GM18861 (cell line): ENCODE measurements around the gene BIN2.
"Not testable (repeated sequence)": the region's sequence is repeated elsewhere in the genome, so short reads cannot be mapped to it uniquely, and the experiment has no call there.

Source experiments
- ATAC-seq: cut with Tn5 transposase; IDR thresholded peaks from one replicate; pipeline ENCODE4 v1.9.1; 2021; ENCODE audit not compliant: unreplicated experiment

The BIN2 gene

DNA sequence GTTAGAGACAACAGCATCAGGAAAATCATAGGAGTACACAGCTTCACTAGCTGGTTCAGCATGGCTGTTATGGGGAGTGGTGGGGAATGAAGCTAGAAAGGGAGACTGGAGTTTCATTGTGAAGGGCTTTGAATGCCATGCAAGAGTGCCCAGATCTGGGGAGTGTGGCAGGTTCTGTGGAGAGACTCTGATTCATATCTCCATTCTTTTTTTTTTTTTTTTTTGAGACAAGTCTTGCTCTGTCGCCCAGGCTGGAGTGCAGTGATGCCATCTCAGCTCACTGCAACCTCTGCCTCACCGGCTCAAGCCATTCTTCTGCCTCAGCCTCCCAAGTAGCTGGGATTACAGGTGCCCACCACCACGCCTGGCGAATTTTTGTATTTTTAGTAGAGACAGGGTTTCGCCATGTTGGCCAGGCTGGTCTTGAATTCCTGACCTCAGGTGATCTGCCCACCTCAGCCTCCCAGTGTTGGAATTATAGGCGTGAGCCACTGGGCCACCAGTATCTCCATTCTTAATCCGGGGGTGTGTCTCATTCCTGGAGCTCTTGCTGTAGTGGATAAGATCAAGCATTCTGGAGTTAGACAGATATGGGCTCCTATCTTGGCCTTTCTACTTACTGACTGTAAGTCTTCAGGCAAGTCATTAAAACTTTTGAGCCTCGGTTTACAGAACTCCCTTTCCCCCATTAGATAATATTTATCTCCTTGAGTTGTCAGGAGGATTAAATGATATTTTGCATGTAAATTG is 5.7 kb downstream of the BIN2 start:
- ATAC-seq: not testable (repeated sequence)

DNA sequence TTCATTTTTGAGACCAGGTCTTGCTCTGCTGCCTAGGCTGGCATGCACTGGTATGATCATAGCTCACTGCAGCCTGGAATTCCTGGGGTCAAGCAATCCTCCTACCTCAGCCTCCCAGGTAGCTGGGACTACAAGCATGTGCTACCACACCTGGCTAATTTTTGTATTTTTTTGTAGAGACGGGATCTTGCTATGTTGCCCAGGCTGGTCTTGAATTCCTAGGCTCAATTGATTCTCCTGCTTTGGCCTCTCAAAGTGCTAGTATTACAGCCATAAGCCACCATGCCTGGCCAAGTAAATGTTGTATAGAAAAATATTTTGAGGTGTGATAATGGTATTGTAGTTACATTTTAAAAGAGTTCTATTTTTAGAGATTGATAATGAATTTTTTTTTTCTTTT is 12.6 kb downstream of the BIN2 start:
- no peak for ATAC-seq

DNA sequence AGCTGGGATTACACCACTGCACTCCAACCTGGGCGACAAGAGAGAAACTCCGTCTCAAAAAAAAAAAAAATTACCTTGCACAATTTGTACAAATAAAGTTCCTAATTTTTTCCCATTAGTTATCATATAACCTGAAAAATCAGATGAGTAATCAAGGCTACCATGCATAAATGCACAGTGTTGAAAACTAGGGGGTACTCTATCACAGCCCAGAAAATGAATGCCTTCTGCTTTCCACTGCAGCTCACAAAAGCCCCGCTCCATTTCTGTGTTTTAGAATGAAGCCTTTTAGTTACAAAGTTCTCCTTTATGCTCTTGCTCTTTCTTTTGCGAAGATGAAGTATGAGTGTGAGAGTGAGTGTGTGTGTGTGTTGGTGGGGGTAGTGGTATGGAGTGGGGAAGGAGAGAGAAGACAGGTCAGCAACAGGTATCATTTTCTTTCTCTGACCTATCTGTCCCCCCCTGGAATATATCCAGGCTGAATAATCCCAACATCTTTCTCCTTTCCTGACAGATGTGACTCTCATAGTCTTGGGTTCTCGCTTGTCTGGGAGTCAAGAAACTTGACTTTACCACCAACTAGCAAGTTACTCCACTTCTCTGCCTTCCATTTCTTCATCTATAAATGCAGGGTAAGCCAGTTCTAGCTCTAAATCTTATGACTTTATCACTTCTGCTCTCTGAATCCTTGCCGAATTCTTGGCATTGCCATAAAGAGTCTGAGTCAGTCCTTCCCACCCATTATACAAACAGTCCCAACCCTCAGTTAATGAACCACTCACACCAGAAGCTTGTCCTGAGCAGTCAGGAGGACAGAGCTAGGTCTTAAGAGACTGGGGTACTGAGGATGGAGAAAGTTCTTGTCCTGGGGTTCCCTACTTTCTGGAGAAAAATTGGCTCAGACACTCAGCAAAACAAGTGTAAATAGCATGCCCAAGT is 16.1 kb downstream of the BIN2 start:
- ATAC-seq: no peak

DNA sequence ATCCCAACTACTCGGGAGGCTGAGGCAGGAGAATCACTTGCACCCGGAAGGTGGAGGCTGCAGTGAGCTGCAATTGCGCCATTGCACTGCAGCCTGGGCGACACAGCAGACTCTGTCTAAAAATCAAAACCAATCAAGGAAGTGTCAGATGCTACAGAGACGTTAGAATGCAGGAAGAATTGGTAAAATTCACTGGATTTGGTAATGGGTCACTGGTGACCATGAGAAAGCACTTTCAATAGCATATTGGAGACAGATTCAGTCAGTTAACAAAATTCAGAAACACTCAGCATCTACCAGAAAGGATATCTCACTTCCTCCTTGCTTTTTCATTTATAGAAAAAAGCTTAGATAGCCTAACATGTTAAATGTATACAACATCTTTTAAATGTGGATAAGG is 17.5 kb downstream of the BIN2 start:
- no peak for ATAC-seq

DNA sequence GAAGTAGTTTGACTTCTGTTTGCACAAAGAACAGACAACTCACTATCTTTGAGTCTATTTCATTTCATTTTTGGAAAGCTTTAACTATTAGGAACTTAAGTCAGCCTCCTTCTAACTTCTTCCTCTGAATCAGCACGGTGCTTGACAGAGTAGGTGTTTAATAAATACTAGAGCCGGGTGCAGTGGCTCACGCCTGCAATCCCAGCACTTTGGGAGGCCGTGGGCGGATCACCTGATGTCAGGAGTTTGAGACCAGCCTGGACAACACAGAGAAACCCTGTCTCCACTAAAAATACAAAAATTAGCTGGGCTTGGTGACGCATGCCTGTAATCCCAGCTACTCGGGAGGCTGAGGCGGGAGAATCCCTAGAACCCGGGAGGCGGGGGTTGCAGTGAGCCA is 23.2 kb downstream of the BIN2 start:
- not testable (repeated sequence) for ATAC-seq

DNA sequence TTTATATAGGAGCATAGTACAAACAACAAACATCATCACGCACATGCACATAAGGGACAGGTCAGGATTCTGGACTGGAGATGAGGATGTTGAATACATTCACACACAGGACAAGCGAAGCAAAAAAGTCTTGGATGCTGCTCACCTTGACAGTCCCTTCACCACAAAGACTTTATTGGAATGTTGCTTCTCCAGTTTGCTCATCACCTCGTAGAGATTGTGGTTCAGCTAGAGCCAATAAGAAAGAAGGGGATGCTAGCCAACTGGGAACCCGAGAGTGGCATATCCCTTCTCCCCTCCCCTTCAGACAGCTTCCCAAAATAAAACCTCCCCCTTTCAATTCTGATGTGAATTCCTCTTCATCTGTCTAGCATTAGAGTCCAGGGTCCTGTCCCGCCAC is 28.3 kb downstream of the BIN2 start:
- ATAC-seq: no peak

DNA sequence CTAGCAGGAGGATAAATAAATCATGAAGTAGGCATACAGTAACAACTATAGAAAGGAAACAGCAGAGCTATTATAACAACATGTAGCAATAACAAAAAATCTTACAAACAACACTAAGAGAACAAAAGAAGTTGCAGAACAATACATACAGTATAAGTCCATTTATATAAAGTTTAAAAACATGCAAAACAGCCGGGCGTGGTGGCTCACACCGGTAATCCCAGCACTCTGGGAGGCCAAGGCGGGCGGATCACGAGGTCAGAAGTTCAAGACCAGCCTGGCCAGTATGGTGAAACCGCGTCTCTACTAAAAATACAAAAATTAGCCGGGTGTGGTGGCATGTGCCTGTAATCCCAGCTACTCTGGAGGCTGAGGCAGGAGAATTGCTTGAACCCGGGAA is 29.9 kb downstream of the BIN2 start:
- not testable (repeated sequence) for ATAC-seq

DNA sequence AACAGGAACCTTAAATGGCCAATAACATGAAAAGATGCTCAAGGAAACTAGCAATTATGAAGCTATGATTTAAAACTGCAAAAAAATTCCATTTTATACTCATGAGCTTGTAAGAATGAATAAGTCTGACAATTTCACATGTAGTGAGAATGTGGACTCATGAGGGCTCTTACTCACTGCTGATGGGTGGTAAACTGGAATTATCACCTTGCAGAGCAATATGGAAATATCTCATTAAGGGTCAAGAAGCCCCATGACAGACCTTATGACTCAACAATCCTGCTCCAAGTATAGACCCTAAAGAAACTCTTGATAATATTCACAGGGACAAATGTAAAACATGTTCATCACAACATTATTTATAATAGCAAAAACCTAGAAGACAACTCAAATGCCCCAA is 30.3 kb downstream of the BIN2 start:
- ATAC-seq: no peak

DNA sequence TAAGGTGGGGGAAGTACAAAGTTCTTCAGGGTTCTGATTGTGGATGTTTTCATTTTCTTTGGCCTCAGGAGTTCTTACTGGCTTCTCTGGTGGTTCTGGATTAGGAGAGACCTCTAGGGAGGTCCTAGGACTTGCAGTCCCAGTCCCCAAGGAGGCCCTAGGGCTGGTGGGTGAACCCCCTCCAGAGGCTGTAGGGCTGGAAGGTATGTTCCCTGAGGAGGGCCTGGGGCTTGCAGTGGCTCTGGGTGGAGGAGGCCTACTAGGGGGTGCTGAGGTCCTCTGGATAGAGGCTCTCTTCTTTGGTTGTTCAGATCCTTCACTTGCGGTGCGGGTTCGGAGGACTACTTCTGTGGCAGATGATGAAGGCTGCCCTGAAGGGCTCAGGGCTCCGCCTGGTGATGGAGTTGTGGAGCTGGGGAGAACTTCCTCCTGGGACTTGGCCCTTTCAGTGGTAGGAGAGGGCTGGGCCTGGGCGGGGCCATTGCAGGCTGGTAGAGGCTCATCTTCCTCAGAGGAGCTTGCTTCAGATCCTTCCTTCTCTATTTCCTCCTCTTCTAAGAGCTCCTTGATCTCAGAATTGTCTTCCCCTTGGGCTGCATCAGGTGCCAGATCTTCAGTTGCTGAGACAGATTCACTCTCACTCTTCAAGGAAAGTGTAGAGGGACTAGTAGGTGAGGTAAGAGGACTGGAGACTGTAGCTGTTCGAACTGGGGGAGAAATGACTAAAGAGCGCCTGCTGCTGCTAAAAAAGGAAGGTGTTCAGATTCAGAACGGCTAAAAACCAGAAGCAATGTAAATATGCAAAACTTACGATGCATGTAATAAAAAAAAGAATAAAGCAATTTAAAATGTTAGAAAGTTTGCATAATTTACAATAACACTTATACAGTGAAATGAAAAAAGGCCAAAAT is 32.1 kb downstream of the BIN2 start:
- ATAC-seq: peak; percentile 42

DNA sequence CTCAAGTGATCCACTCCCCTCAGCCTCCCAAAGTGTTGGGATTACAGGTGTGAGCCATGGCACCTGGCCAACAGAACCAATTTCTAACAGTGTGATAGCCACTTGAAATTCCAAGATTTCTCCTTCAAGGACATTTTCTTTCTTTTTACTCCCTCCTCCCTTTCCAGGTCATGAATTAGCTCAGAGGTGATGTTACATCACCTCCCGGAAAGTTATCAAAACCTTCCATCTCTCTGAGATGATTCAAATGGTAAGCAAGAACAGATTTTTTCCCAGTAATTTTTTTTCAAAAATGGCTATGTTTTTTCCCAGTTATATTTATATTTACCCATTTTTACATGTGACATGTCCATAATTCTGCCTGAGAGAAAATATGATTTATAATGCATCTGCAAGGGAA is 38.1 kb downstream of the BIN2 start:
- ATAC-seq: no peak

DNA sequence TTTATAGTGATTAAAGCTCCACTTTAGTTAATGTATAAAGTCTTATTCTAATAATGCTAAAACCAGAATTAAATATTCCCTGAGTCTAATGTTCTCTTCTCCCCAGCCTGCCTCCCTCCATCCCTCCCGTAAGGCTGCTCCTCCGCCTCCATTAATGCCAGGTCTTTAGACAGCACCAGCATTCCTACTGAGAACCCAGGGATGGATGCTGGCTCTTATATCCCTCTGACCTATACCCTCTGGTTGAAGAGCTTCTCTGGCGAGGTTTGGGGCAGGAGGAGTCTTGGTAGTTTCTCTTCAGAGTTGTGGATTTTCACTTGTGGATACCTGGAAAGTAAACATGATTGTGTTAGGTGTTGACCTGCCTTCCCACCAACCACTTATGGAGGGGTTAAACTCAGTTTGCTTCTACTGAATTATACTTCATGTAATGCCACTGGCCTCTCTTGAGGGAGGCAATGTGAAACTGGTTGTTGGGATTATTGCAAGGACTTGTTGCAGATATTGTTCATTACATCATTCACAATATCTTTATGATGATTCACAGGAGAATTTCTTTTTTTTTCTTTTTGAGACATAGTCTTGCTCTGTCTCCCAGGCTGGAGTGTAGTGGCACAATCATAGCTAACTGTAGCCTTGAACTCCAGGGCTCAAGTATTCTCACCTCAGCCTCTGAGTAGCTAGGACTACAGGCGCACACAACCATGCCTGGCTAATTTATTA is 42.6 kb downstream of the BIN2 start:
- ATAC-seq: no peak

DNA sequence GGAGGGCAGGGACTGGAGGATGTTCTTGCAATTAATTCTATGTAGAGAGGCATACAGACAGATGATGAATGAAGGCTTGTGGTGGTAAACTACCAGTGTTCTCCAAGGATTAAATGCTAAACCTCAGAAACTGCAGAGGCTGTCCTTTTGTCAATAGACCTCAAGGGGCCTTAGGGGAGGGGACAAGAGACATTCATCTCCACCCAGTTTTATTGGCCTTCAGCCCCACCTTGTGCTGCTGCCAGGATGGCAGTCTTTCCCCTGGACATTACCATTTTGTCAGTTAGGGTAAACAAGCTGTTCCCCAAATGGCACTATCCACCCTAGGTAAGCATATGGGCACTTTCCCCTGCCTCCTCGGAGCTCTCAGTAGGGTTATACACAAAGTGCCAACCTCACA is 48.9 kb downstream of the BIN2 start:
- no peak for ATAC-seq

DNA sequence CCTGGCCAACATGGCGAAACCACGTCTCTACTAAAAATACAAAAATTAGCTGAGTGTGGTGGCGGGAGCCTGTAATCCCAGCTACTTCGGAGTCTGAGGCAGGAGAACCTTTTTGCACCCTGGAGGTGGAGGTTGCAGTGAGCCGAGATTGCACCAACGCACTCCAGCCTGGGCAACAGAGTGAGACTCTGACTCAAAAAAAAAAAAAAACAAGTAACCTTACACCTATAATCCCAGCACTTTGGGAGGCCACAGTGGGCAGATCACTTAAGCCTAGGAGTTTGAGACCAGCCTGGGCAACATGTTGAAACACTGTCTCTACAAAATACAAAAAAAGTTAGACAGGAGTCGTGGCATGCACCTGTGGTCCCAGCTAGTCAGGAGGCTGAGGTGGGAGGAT is 51.2 kb downstream of the BIN2 start:
- not testable (repeated sequence) for ATAC-seq

DNA sequence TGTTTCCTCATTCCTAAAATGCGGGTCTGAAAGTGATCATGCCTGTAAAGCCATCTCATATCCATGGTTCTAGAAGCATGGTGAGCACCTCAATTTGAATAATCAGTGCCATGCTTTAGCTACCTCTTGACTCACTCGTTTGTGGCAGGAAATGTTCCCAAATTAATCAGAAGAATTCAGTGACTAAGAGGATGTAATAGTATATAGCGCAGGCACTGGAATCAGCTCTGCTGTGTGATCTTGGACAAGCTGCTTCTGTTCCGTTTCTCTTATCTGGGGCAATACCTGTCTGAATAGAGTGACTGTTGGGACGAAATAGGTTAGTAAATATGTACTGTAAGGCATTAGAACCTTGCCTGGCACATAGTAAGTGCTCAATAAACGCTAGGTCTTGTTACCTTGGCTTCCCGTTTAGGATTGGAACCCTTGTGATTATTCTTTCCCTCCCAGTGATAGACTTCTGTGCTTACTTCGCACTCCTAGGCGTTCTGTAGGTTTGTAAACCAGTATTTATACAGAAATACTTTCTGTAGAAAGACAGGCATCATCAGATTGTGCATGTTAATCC is 52.9 kb downstream of the BIN2 start:
- no peak for ATAC-seq

DNA sequence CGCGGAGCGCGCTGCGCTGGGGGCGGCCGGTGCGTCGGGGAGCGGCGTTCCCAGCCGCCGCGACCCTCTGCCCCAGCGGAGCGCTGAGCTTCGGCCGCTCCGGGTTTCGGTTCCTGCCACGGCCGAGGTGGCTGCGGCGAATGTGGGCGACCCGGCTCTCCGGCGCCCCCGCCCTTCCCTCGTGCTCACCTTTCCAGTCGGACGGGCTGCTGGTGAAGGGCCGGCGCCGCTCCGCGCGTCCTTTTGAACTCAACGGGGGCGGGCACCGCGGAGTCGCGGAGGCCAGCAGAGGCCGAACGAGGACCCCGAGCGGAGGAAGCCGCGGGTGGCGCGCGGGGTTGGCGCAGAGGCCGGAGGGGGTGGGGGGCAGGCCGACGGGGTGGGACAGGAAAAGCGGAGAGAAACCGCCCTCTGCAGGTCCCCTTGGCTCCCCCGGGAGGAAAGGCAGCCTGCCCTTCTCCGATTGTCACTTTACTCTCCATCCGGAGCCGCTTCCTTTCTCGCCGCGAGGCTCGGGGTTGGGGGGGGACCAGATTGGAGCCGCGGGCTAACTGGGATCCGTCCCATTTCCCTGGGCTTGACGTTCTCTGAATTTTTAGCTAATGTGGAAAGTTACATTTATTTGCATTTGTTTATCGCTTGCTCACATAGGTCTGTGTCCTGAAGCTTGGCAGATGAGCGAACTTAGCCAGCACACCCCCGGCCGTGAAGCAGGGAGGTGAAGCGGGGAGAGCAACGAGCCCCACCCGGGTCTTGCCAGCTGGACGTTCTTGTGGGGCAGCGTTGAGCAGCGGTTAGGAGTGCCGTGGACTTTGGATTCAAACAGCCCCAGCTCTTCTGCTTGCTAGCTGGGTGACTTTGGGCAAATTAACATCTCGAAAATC is 53.7 kb downstream of the BIN2 start, which contains the start of gene SMAGP:
SMAGP (minus strand) TSS at position 349 of the 884 bp plus-strand sequence. CDS start 1,137 bp downstream, outside the sequence.
- peak; percentile 63 for ATAC-seq

DNA sequence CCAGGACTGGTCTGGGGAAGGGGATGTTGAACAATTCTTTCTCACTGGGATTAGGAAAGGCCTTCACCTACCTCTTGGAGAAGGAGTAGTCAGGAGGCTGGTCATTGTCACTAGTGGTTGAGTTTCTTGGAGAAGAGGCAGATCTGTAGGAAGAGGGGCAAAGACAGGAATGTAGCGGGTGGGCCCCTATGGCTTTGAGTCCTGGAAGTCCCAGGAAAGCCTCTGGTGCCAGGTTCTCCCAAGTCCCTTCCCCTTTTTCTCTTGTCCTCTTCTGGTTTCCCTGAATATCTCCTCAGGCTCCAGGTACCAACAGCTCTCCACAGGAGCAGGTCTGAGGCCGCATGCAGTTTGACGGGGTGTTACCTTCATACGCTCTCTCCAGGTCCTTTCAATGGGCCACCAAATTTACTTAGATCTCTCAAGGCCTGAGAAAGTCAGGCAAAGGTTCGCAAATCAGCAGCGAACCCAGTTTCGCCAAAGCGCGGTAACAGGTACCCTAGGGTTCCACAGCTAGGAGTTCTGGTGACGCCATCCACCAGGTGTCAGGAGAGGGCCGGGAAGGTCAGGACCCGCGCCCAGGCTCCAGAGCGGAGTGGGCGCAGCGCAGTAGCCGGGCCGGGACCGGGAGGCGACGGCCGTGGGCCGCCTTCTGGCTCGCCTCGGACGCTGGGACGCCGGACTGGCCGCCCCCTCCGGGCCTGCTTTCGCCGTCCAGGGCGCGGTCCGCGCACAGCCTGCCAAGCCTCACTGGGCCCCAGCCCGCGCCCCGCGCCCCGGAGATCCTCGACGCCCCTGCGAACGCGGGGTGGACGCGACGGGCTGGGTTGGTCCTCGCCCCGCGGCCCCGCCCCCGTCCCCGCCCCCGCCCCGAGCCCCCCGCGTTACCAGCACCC is 54.6 kb downstream of the BIN2 start:
- ATAC-seq: peak; percentile 24

DNA sequence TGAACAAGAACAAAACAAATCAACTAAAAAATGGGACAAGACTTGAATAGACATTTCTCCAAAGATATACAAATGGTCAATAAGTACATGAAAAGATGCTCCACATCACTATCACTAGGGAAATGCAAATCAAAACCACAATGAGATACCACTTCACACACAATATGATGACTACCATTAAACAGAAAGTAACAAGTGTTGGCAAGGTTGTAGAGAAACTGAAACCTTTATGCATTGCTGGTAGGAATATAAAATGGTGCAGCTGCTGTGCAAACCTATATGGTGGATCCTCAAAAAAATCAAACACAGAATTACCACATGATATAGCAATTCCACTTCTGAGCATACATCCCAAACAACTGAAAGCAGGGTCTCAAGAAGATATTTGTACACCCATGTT is 59.0 kb downstream of the BIN2 start:
- ATAC-seq: no peak

DNA sequence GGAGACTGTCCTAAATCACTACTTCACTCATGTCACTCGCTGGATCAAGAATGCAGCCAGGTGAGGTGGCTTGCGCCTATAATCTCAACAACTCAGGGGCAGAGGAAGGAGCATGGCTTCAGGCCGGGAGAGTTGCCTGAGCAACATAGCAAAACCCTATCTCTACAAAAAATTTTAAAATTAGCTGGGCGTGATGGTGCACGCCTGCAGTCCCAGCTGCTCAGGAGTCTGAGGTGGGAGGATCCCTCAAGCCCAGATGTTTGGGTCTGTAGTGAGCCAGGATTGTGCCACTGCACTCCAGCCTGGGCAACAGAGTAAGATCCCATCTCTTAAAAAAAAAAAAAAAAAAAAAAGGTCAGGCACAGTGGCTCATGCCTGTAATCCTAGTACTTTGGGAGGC is 59.7 kb downstream of the BIN2 start:
- ATAC-seq: no peak
